CMK (cell line): ENCODE measurements around the gene AKR1C3.
"Not testable (repeated sequence)": the region's sequence is repeated elsewhere in the genome, so short reads cannot be mapped to it uniquely, and the experiment has no call there.

ENCODE experiments used
- DNase-seq: peaks from one replicate; pipeline ENCODE4 v3.0.0-alpha.2; 2010; ENCODE audit warnings: low read depth

The AKR1C3 gene

GRCh38 chr10:5088703-5089261 lies 5.4 kb upstream of the AKR1C3 start:
- DNase-seq, result no peak

DNA sequence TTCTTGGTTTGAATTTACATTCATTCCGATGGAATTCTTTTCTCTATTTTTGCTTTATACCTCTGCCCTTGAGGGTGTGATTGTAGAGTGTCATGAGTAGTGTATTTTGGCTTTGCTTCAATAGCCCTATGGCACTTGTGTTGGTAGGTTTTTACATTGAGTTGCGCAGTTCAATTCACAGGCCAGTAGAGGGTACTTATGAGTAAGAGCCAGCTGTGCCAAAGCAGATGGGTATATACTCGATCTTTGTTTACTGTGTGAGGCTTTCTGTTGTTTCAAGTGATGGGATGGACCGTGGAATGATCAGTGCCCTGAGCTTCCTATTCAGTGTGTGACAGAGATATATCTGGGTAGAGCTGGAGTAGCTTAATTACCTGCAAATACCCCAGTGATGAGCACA lies 4.3 kb upstream of the AKR1C3 start:
- DNase-seq, result no peak

DNA sequence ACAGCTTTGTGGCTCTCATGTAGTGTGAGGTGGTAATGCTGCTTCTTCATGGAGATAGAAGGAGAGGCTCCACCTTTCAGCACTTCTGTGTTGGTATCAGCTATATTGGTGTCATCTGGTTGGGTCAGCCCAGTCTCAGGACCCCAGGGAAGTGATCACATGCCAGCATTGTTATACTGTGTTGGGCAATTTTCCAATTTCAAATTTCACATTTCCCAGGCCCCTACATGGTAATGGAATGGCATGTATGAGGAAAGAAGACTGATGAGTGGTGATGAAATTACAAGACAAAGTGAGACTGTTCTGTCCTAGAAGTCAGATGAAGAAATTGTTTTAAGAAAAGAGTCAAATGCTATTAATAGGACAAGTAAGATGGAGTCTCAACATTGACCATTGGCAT lies 3.7 kb upstream of the AKR1C3 start:
- DNase-seq, result no peak

DNA sequence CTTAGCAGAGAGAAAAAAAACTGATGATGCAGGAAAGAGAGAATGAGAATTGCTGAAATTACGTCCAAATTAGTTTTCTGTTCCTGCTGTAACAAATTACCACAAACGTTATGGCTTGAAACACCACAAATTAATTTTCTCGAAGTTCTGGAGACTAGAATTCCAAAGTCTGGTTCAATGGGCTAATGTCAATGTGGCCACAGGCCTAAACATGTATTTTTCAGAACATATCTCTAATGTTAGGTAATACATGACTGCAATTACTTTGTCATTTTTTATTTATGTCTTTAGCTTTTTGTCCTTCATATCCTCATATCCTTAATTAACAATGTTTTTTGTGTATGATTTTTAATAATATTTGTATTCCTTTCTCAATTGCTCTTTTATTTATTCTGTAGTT lies 3.0 kb upstream of the AKR1C3 start:
- no peak for DNase-seq

GRCh38 chr10:5092375-5092774 lies 1.8 kb upstream of the AKR1C3 start:
- no peak for DNase-seq

DNA sequence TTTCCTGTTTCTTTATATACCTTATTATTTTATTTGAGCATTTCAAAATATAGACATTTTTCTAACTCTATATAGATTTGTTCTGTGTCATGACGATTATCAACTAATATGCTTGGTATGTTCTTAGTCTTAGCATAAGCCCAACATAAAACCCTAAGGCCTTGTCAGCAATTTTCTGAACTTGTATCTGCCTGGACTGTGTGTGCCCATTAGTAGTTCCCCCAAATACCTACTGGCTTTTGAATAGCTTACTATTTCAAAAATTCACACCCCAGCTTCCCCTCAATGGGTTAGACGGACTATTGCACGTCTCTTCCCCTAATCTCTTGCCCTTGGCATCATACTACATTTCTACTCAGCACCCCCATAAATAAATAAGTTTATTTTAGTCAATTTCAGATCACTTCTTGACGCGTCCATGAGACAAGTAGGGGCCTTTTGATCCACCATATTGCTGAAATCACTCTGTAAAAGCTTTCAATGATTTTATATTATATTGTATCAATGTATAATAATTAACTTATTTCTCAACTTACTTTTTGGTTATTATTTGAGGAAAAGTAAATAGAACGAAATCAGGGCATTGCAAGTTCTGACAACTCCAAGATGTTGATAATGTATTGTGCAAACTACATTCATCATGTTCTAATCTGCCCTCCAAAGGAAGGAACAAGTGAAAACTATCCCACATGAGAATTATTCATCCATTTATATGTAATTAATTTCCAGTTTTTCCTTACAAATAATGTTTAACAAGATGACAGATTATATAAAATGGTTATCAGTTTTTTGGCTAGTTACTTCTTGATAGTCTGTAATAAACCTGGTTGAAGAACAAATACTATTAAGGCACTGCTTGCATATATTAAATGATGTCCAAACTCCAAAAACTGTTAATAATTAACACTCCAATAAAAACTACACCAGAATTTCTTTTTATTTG lies 1.1 kb upstream of the AKR1C3 start:
- DNase-seq, result no peak

- no peak for DNase-seq
Measured at GRCh38 chr10:5095687-5096086, 1.5 kb downstream of the AKR1C3 start.

GRCh38 chr10:5096108-5096507 lies 1.9 kb downstream of the AKR1C3 start:
- DNase-seq, result no peak

GRCh38 chr10:5102479-5102878 lies 8.3 kb downstream of the AKR1C3 start:
- DNase-seq, result not testable (repeated sequence)

- no peak for DNase-seq
Measured at GRCh38 chr10:5103481-5103880, 9.3 kb downstream of the AKR1C3 start.

DNA sequence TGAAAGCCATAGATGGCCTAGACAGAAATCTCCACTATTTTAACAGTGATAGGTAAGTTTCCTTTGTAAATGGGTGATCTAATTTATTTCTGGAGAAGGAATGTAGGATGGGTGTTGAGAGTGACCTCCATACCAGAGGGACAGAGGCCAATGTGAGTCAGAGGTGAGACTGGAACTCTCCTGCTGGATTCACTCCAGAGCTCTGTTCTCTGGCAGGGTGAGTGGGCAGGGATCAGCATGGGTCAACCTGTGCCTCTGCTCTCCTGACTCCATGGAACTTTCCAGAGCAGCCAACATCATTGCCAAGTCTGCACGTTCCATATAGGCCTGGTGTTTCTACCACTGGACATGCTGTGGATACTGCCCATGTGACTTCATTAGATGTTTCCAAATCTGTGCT lies 11.4 kb downstream of the AKR1C3 start:
- DNase-seq, result no peak

GRCh38 chr10:5106553-5106952 lies 12.3 kb downstream of the AKR1C3 start:
- DNase-seq, result no peak

DNA sequence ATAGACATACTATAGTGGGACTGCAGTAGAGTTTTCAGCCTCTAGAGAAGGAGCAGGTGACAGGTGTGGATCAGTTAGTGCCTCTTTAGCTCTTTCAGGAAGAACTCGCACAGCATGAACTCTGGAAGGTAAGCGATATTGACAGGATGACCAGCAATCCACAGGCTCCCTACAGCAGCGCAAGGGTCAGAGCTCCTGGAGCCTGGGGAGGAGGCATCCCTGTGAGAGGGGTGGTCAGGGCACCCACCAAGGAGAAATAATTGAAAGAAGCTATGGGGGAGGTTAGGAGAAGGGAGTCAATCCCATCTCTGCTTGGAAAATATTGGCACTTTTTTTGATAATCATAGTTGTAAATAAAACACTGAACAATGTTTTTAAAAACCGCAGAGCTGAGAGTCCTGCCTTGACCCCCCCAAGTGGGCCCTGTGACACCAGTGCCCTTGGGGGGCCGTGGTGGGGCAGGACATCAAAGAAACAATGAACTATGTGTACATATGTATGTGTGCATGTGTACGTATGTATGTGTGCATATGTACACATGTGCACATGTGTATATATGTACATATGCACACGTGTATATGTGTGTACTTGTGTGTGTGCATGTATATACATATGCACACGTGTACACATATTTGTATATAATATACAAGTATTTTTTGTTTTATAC lies 13.8 kb downstream of the AKR1C3 start:
- DNase-seq, result no peak

DNA sequence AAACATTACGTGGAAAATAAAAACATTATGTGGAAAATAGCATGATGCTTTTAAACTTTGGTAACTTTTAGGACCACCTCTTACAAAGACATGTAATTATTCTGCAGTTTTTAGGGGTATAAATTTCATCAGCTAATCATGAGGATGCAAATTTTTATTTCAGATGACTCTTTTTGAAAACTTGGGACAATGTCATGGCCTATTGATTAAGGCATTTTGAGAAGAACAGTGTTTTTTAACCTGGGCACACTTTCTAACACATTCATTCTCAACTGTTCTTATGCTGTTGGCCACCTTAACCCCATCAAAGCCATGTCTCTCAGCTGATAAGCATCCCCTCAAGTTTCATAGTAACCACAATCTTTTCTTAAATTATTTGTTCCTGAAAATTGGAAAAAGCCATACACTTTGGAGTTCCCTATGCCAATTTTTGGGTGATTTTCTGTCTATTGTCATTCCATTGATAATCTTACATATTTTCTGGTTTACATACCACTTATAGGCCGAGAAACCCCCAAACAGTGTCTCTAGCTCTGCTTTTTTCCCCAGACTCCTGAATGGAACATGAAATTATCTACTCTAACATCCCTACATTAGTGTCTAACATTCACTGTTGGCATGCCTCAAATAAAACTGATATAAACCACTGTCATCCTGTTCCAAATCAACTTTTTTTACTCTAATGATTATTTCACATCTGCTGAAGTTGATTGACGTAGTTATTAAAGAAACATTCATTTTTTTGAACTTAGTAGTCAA lies 14.6 kb downstream of the AKR1C3 start:
- no peak for DNase-seq

DNA sequence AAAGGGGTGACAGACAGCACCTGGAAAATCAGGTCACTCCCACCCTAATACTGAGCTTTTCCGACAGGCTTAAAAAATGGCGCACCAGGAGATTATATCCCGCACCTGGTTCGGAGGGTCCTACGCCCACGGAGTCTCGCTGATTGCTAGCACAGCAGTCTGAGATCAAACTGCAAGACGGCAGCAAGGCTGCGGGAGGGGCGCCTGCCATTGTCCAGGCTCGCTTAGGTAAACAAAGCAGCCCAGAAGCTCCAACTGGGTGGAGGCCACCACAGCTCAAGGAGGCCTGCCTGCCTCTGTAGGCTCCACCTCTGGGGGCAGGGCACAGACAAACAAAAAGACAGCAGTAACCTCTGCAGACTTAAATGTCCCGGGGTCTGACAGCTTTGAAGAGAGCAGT lies 15.6 kb downstream of the AKR1C3 start:
- not testable (repeated sequence) for DNase-seq

- no peak for DNase-seq
Measured at GRCh38 chr10:5116621-5117020, 22.4 kb downstream of the AKR1C3 start.

DNA sequence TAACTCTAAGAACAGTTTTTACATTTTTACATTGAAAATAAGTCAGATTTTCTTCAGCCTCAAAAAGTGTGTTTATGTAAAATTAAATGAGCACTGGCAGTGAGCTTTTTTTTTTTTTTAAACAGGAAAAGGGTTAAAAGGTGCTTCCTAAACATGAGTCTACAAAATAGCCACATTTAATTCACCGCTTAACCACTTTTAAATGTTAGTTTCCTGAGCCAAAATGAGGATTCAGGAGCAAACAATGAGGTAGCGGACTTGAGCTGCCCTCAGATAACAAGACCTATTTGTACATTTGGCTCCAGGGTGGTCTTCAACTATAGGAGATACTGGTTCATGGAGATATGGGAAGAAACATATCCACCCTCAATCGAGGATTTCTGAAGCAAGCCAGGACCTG lies 22.8 kb downstream of the AKR1C3 start:
- no peak for DNase-seq

- DNase-seq, result not testable (repeated sequence)
Measured at GRCh38 chr10:5119997-5120396, 25.8 kb downstream of the AKR1C3 start.

DNA sequence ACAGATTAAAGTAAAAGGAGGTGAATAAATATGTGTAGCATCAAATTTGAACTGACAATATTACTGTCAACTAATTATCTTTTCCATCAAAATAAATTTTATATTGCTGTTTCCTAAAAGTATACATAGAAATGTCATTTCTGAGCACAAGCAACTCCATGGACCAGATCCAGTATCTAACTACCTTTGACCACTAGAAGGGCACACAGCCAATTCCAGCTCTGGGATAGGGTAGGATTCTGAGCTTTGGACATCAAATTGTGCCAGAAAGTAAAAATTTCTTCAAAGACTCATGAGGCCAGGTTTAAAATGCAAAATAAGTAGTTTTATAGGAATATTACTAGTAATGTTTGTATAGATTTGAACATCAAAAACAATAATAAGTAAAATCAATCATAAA lies 29.7 kb downstream of the AKR1C3 start:
- DNase-seq, result no peak

- no peak for DNase-seq
Measured at GRCh38 chr10:5125315-5126044, 31.3 kb downstream of the AKR1C3 start.

- no peak for DNase-seq
Measured at GRCh38 chr10:5135581-5135980, 41.4 kb downstream of the AKR1C3 start.
